ENCODE data around the gene TMEM62. TPM values are rescaled to one million over a fixed set of nuclear protein-coding genes. Genes with fewer than 3 reads are reported as not detected.
"Not testable (repeated sequence)": the region's sequence is repeated elsewhere in the genome, so short reads cannot be mapped to it uniquely, and the experiment has no call there.

The TMEM62 gene
- total RNA-seq, 1 experiment from 2014 or later, result 7.2 TPM

DNA sequence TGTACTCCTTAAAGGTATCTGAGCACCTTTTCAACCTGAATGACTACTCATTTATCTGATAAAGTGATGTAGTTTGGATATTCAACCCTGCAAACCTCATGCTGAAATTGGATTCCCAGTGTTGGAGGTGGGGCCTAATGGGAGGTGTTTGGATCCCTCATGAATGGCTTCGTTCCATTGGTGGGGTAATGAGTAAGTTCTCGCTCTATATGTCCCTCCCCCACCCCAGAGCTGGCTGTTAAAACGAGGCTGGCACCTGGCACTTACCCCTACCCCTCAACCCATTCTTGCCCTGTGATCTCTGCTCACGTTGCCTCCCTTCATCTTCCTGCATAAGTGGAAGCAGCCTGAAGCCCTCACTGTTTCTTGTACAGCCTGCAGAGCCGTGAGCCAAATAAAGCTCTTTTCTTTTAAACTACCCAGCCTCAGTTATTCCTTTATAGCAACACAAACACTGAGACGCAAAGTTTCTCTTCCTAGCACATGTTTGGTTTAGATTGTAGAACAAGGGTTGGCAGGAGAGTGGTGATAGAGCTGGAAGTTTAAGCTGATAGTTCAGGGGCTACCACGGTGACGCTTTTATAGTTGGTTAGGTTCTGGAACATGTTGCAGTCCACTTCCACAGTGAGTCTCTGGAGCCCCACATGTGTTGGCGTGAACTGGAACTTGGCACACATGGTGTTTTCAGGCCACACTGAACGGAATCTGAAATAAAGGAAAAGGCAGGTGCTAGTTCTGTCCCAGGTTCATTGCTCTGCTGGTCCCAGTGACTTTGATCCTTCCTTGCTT lies 63.6 kb downstream of the TMEM62 start:
- Mint-ChIP-seq H3K27ac (no peak overlapping the region), H3K4me3 (no peak overlapping the region; a peak in 1 of 5 replicates), H3K36me3 (ENCODE audit: insufficient read depth in 1 of 3, low read depth in 3 of 3) (peaks cover 4 to 51% (median 24%) of the 10 kb centered on the region in 3 experiments; a peak in 6 of 7 replicates), H3K4me1 (no peaks in the 10 kb centered on the region), H3K9me3 (peaks cover 7 to 12% of the 10 kb centered on the region in 2 experiments; a peak in 4 of 5 replicates), H3K27me3 (ENCODE audit: low read depth) (peaks cover 3% of the 10 kb centered on the region; the same call in 1 of the 2 replicates)
- no peak overlapping the region for H2AK5ac ChIP-seq (ENCODE audit: insufficient read length, low read length)
- no peak overlapping the region for H3K4me2 ChIP-seq (ENCODE audit: insufficient read depth, insufficient read length, low read length)
- H4K91ac ChIP-seq (ENCODE audit: insufficient read length, low read depth, low read length), result no peak overlapping the region
- no peak overlapping the region for H3K23ac ChIP-seq (ENCODE audit: insufficient read length, low read depth, low read length)
- no peak overlapping the region for H4K5ac ChIP-seq (ENCODE audit: insufficient read length, low read depth, low read length)
- H2BK12ac ChIP-seq (ENCODE audit: insufficient read length, low read depth, low read length), result no peak overlapping the region
- H4K20me1 ChIP-seq (ENCODE audit: control insufficient read depth, insufficient read depth, insufficient read length), result no peaks in the 10 kb centered on the region
- H3K9ac ChIP-seq (ENCODE audit: extremely low read depth, insufficient read length, low read length), result no peak overlapping the region
- H3K4me1 ChIP-seq (ENCODE audit: insufficient read depth, low read length), result no peaks in the 10 kb centered on the region
- no peak overlapping the region for H3K56ac ChIP-seq (ENCODE audit: insufficient read length, low read depth, low read length)
- H2BK15ac ChIP-seq (ENCODE audit: low read depth, low read length), result no peak overlapping the region
- no peaks in the 10 kb centered on the region for H3K79me2 ChIP-seq (ENCODE audit: insufficient read depth, low read length)
- H3K23me2 ChIP-seq (ENCODE audit: insufficient read length, low read depth, low read length, poor library complexity, severe bottlenecking), result no peaks in the 10 kb centered on the region
- H2AFZ ChIP-seq (ENCODE audit: low read length), result no peak overlapping the region
- no peaks in the 10 kb centered on the region for H3K79me1 ChIP-seq (ENCODE audit: insufficient read depth, low read depth, low read length, poor library complexity, severe bottlenecking)
- no peaks in the 10 kb centered on the region for H3K27me3 ChIP-seq (ENCODE audit: insufficient read depth, low read length)
- no peak overlapping the region for H3K14ac ChIP-seq (ENCODE audit: insufficient read depth, low read length)
- H4K8ac ChIP-seq (replicated peaks; ENCODE audit: insufficient read length, low read depth, low read length), result no peak overlapping the region
- no peak overlapping the region for H3K4ac ChIP-seq (ENCODE audit: low read depth, low read length)
- no peak for TF ChIP-seq CTCF (conservative IDR thresholded peaks at IDR 0.05)
- H3T11ph ChIP-seq (ENCODE audit: low read length), result no peak overlapping the region
- H2BK20ac ChIP-seq (ENCODE audit: low read depth, low read length, poor library complexity, severe bottlenecking), result no peak overlapping the region
- no peak for DNase-seq
- H3K9me3 ChIP-seq (ENCODE audit: control insufficient read depth, low read depth, low read length), result no peaks in the 10 kb centered on the region
- no peak overlapping the region for H2BK5ac ChIP-seq (ENCODE audit: insufficient read length, low read length)
- H3K27ac ChIP-seq (ENCODE audit: insufficient read length, low read depth, low read length), result no peak overlapping the region
- no peak overlapping the region for H2BK120ac ChIP-seq (ENCODE audit: low read depth, low read length, poor library complexity, severe bottlenecking)
- WGBS (ENCODE audit: extremely low coverage, insufficient read length, low lambda C conversion rate), result no CpG with 5 or more reads among the region's 10 CpGs
- no peak overlapping the region for H3K18ac ChIP-seq (ENCODE audit: insufficient read length, low read depth, low read length)

DNA sequence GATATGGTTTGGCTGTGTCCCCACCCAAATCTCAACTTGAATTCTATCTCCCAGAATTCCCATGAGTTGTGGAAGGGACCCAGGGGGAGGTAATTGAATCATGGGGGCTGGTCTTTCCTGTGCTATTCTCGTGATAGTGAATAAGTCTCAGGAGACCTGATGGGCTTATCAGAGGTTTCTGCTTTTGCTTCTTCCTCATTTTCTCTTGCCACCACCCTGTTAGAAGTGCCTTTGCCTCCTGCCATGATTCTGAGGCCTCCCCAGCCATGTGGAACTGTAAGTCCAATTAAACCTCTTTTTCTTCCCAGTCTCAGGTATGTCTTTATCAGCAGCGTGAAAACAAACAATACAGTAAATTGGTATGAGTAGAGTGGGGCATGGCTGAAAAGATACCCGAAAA lies 64.4 kb downstream of the TMEM62 start:
- not testable (repeated sequence) for H4K8ac ChIP-seq (replicated peaks; ENCODE audit: insufficient read length, low read depth, low read length); H3K23me2 ChIP-seq (ENCODE audit: insufficient read length, low read depth, low read length, poor library complexity, severe bottlenecking); H3K14ac ChIP-seq (ENCODE audit: insufficient read depth, low read length); H2AK5ac ChIP-seq (ENCODE audit: insufficient read length, low read length); H3K27ac ChIP-seq (ENCODE audit: insufficient read length, low read depth, low read length); H2BK20ac ChIP-seq (ENCODE audit: low read depth, low read length, poor library complexity, severe bottlenecking); H4K91ac ChIP-seq (ENCODE audit: insufficient read length, low read depth, low read length); H2BK15ac ChIP-seq (ENCODE audit: low read depth, low read length); H3K56ac ChIP-seq (ENCODE audit: insufficient read length, low read depth, low read length); H2BK12ac ChIP-seq (ENCODE audit: insufficient read length, low read depth, low read length); H3K79me1 ChIP-seq (ENCODE audit: insufficient read depth, low read depth, low read length, poor library complexity, severe bottlenecking); H2AFZ ChIP-seq (ENCODE audit: low read length); H4K20me1 ChIP-seq (ENCODE audit: control insufficient read depth, insufficient read depth, insufficient read length); H3K18ac ChIP-seq (ENCODE audit: insufficient read length, low read depth, low read length); H3K4ac ChIP-seq (ENCODE audit: low read depth, low read length); H3T11ph ChIP-seq (ENCODE audit: low read length); H3K9ac ChIP-seq (ENCODE audit: extremely low read depth, insufficient read length, low read length); H3K4me3 Mint-ChIP-seq; H3K27me3 Mint-ChIP-seq (ENCODE audit: low read depth); H3K27ac Mint-ChIP-seq; H2BK5ac ChIP-seq (ENCODE audit: insufficient read length, low read length); H3K23ac ChIP-seq (ENCODE audit: insufficient read length, low read depth, low read length); H3K27me3 ChIP-seq (ENCODE audit: insufficient read depth, low read length); H4K5ac ChIP-seq (ENCODE audit: insufficient read length, low read depth, low read length); H2BK120ac ChIP-seq (ENCODE audit: low read depth, low read length, poor library complexity, severe bottlenecking); H3K4me1 Mint-ChIP-seq; H3K9me3 ChIP-seq (ENCODE audit: control insufficient read depth, low read depth, low read length); DNase-seq; H3K4me2 ChIP-seq (ENCODE audit: insufficient read depth, insufficient read length, low read length); H3K4me1 ChIP-seq (ENCODE audit: insufficient read depth, low read length); H3K79me2 ChIP-seq (ENCODE audit: insufficient read depth, low read length)
- WGBS (ENCODE audit: extremely low coverage, insufficient read length, low lambda C conversion rate), result no CpG with 5 or more reads among the region's 3 CpGs
- H3K9me3 Mint-ChIP-seq, result peaks cover 7 to 12% of the 10 kb centered on the region in 2 experiments; a peak in 4 of 5 replicates
- peaks cover 4 to 44% (median 19%) of the 10 kb centered on the region in 3 experiments; a peak in 6 of 7 replicates for H3K36me3 Mint-ChIP-seq (ENCODE audit: insufficient read depth in 1 of 3, low read depth in 3 of 3)

All from H9 (cell line).